Cortex of kidney (tissue), 1 donor: ENCODE data around the gene GATC.
"Not testable (repeated sequence)": the region's sequence is repeated elsewhere in the genome, so short reads cannot be mapped to it uniquely, and the experiment has no call there.

ENCODE experiments used
- DNase-seq: peaks from one replicate; lab custom pipeline; 2025; lab: John Stamatoyannopoulos, UW

The GATC gene

GRCh38 chr12:120437735-120438494 is 8.3 kb upstream of the GATC start, which contains the start of gene COX6A1:
TSS of gene COX6A1 (plus strand) at chr12:120438113. CDS start at chr12:120438127, 14 bp downstream.
- DNase-seq: no peak

GRCh38 chr12:120438495-120439198 is 7.6 kb upstream of the GATC start:
- DNase-seq: no peak

- no peak for DNase-seq
Observed at GRCh38 chr12:120439646-120440247, 6.5 kb upstream of the GATC start.

- no peak for DNase-seq
Observed at GRCh38 chr12:120444676-120445075, 1.6 kb upstream of the GATC start.

GRCh38 chr12:120446844-120447178 is 567 bp downstream of the GATC start:
- not testable (repeated sequence) for DNase-seq

GRCh38 chr12:120447992-120448391 is 1.7 kb downstream of the GATC start:
- DNase-seq: no peak

- not testable (repeated sequence) for DNase-seq
Observed at GRCh38 chr12:120452524-120452923, 6.3 kb downstream of the GATC start.

- DNase-seq: no peak
Observed at GRCh38 chr12:120453060-120453750, 7.0 kb downstream of the GATC start.

- no peak for DNase-seq
Observed at GRCh38 chr12:120453977-120454376, 7.7 kb downstream of the GATC start.

- DNase-seq: no peak
Observed at GRCh38 chr12:120455302-120455701, 9.1 kb downstream of the GATC start.

GRCh38 chr12:120457133-120457532 is 10.9 kb downstream of the GATC start:
- DNase-seq: no peak

GRCh38 chr12:120460157-120460556 is 13.9 kb downstream of the GATC start:
- no peak for DNase-seq

GRCh38 chr12:120462099-120462640 is 15.9 kb downstream of the GATC start:
- no peak for DNase-seq

GRCh38 chr12:120463712-120464111 is 17.5 kb downstream of the GATC start:
- DNase-seq: no peak

- no peak for DNase-seq
Observed at GRCh38 chr12:120465756-120466155, 19.5 kb downstream of the GATC start.

GRCh38 chr12:120466560-120467315 is 20.5 kb downstream of the GATC start:
- no peak for DNase-seq

- no peak for DNase-seq
Observed at GRCh38 chr12:120467439-120467838, 21.2 kb downstream of the GATC start.

- DNase-seq: no peak
Observed at GRCh38 chr12:120468325-120468820, 22.1 kb downstream of the GATC start.

- DNase-seq: no peak
Observed at GRCh38 chr12:120468821-120469449, 22.7 kb downstream of the GATC start.

GRCh38 chr12:120469450-120470149 is 23.4 kb downstream of the GATC start, which contains the start of gene SRSF9:
TSS of gene SRSF9 (minus strand) at chr12:120469748. CDS start at chr12:120469609, 139 bp downstream.
- DNase-seq: peak; percentile 84
